ENCODE data around the gene CRACDL. TPM values are rescaled to one million over a fixed set of nuclear protein-coding genes. Genes with fewer than 3 reads are reported as not detected.

Gene CRACDL
- polyA plus RNA-seq, 1 donor (not counting 4 experiments of a cell fraction or from before 2014, with no cell fraction given) = 1.6 TPM

- no peak overlapping the region for H3K4me2 ChIP-seq (ENCODE audit: control insufficient read depth, extremely low read depth, insufficient read depth, low read depth, low read length)
- H3K9ac ChIP-seq (ENCODE audit: control insufficient read depth, extremely low read depth, insufficient read depth, low read length) = no peak overlapping the region
- H2AFZ ChIP-seq (ENCODE audit: control insufficient read depth, low read length) = no peak overlapping the region
- DNase-seq (ENCODE audit: low read depth, low spot score) (no peak), FAIRE-seq (no peak)
- H3K79me2 ChIP-seq (ENCODE audit: control insufficient read depth, insufficient read depth, low read length) = no peaks in the 10 kb centered on the region
- no peaks in the 10 kb centered on the region for H3K9me1 ChIP-seq (ENCODE audit: control insufficient read depth, extremely low read depth, insufficient read depth, low read length)
- H3K36me3 ChIP-seq (ENCODE audit: control insufficient read depth in 2 of 2, extremely low read depth in 1 of 2, insufficient read depth in 2 of 2, low read length in 2 of 2) = no peaks in the 10 kb centered on the region
- H3K27me3 ChIP-seq (ENCODE audit: control insufficient read depth, extremely low read depth, insufficient read depth, low read length) = no peaks in the 10 kb centered on the region
- dilution Hi-C loops (cut with MboI; ENCODE audit: extremely low pct_ligation_motif_present, low sequenced_read_pairs) = no loop called here
- H3K4me3 ChIP-seq (ENCODE audit: control insufficient read depth in 2 of 3, extremely low read depth in 1 of 3, insufficient read depth in 2 of 3, low read depth in 1 of 3, low read length in 3 of 3) = no peak overlapping the region
- H4K20me1 ChIP-seq (ENCODE audit: control insufficient read depth, extremely low read depth, insufficient read depth, low read length) = no peaks in the 10 kb centered on the region
- H3K4me1 ChIP-seq (ENCODE audit: control insufficient read depth, extremely low read depth, insufficient read depth, low read length) = peaks cover 8% of the 10 kb centered on the region
- no peak overlapping the region for H3K27ac ChIP-seq (ENCODE audit: control insufficient read depth, insufficient read depth, low read length)
- TF ChIP-seq CTCF (optimal IDR thresholded peaks at IDR 0.05 in 1 of 3, IDR thresholded peaks at IDR 0.05 in 1 of 3, conservative IDR thresholded peaks at IDR 0.05 in 1 of 3; ENCODE audit: extremely low read depth in 1 of 3, insufficient read depth in 2 of 3, low read length in 3 of 3) = no peak
- TF ChIP-seq EZH2 (IDR thresholded peaks at IDR 0.05; ENCODE audit: low read length) = no peak
- H3K9me3 ChIP-seq (ENCODE audit: control insufficient read depth, low read depth, low read length) = no peaks in the 10 kb centered on the region
Observed at GRCh38 chr2:98772536-98772935, 163.5 kb downstream of the CRACDL start.

- H3K27me3 ChIP-seq (ENCODE audit: control insufficient read depth, extremely low read depth, insufficient read depth, low read length) = no peaks in the 10 kb centered on the region
- no peak for TF ChIP-seq EZH2 (IDR thresholded peaks at IDR 0.05; ENCODE audit: low read length)
- TF ChIP-seq CTCF (optimal IDR thresholded peaks at IDR 0.05 in 1 of 3, IDR thresholded peaks at IDR 0.05 in 1 of 3, conservative IDR thresholded peaks at IDR 0.05 in 1 of 3; ENCODE audit: extremely low read depth in 1 of 3, insufficient read depth in 2 of 3, low read length in 3 of 3) = no peak
- H3K4me3 ChIP-seq (ENCODE audit: control insufficient read depth in 2 of 3, extremely low read depth in 1 of 3, insufficient read depth in 2 of 3, low read depth in 1 of 3, low read length in 3 of 3) = no peak overlapping the region
- no peaks in the 10 kb centered on the region for H3K36me3 ChIP-seq (ENCODE audit: control insufficient read depth in 2 of 2, extremely low read depth in 1 of 2, insufficient read depth in 2 of 2, low read length in 2 of 2)
- H3K9me3 ChIP-seq (ENCODE audit: control insufficient read depth, low read depth, low read length) = no peaks in the 10 kb centered on the region
- no peak for FAIRE-seq
- no peaks in the 10 kb centered on the region for H3K79me2 ChIP-seq (ENCODE audit: control insufficient read depth, insufficient read depth, low read length)
- H3K9me1 ChIP-seq (ENCODE audit: control insufficient read depth, extremely low read depth, insufficient read depth, low read length) = no peaks in the 10 kb centered on the region
- dilution Hi-C loops (cut with MboI; ENCODE audit: extremely low pct_ligation_motif_present, low sequenced_read_pairs) = no loop called here
- H3K4me2 ChIP-seq (ENCODE audit: control insufficient read depth, extremely low read depth, insufficient read depth, low read depth, low read length) = no peak overlapping the region
- no peaks in the 10 kb centered on the region for H4K20me1 ChIP-seq (ENCODE audit: control insufficient read depth, extremely low read depth, insufficient read depth, low read length)
- no peak overlapping the region for H3K27ac ChIP-seq (ENCODE audit: control insufficient read depth, insufficient read depth, low read length)
- peaks cover 8% of the 10 kb centered on the region for H3K4me1 ChIP-seq (ENCODE audit: control insufficient read depth, extremely low read depth, insufficient read depth, low read length)
- no peak overlapping the region for H2AFZ ChIP-seq (ENCODE audit: control insufficient read depth, low read length)
- H3K9ac ChIP-seq (ENCODE audit: control insufficient read depth, extremely low read depth, insufficient read depth, low read length) = no peak overlapping the region
- DNase-seq (ENCODE audit: low read depth, low spot score) = no peak
Observed at GRCh38 chr2:98771721-98772524, 164.1 kb downstream of the CRACDL start.

Measured in keratinocyte (primary cell).